GM23338 (cell line): Measurements from ENCODE around the gene DUSP5. TPM values are rescaled to one million over a fixed set of nuclear protein-coding genes. Genes with fewer than 3 reads are reported as not detected.

Experiments used
- ATAC-seq: fragments of 200-7000 bp; cut with Tn5 transposase; 3 replicates; pipeline ENCODE4 v1.9.1; 2020
- DNase-seq: peaks from one replicate; pipeline ENCODE4 v3.0.0-alpha.2; 2015; ENCODE audit warnings: low spot score
- H2AFZ ChIP-seq: fragments of 200-600 bp; sonication (generic); 2 replicates; pipeline ENCODE4 v1.8.0; 2016; ENCODE audit warnings: antibody characterized with exemption, mild to moderate bottlenecking, moderate library complexity
- H3F3A ChIP-seq: fragments of 200-600 bp; sonication (generic); replicated peaks from 2 replicates; pipeline ENCODE4 v1.8.0; 2017; ENCODE audit warnings: antibody characterized with exemption, mixed run types, low read depth
- H3K27ac ChIP-seq: fragments of 200-600 bp; sonication (generic); 2 replicates; pipeline ENCODE4 v1.6.1; 2016; ENCODE audit warnings: low read depth
- H3K27me3 ChIP-seq: fragments of 200-600 bp; sonication (generic); 2 replicates; pipeline ENCODE4 v1.8.0; 2016; ENCODE audit warnings: mild to moderate bottlenecking, mixed run types, moderate library complexity; ENCODE audit not compliant: insufficient read depth
- H3K36me3 ChIP-seq: fragments of 200-600 bp; sonication (generic); 2 replicates; pipeline ENCODE4 v1.8.0; 2016; ENCODE audit warnings: mild to moderate bottlenecking; ENCODE audit not compliant: insufficient read depth
- H3K4me1 ChIP-seq: fragments of 200-600 bp; sonication (generic); 2 replicates; pipeline ENCODE4 v1.8.0; 2016; ENCODE audit warnings: mild to moderate bottlenecking, moderate library complexity; ENCODE audit not compliant: insufficient read depth
- H3K4me2 ChIP-seq: fragments of 200-600 bp; sonication (generic); 2 replicates; pipeline ENCODE4 v1.7.1; 2017; ENCODE audit warnings: mixed run types
- H3K4me3 ChIP-seq: fragments of 200-600 bp; sonication (generic); 2 replicates; pipeline ENCODE4 v1.6.1; 2016; ENCODE audit warnings: mixed run types
- H3K79me2 ChIP-seq: fragments of 200-600 bp; sonication (generic); replicated peaks from 2 replicates; pipeline ENCODE4 v1.8.0; 2017; ENCODE audit warnings: mild to moderate bottlenecking; ENCODE audit not compliant: insufficient read depth
- H3K9me2 ChIP-seq: fragments of 200-600 bp; sonication (generic); 2 replicates; pipeline ENCODE4 v1.8.0; 2017; ENCODE audit not compliant: insufficient read depth
- H4K20me1 ChIP-seq: fragments of 200-600 bp; sonication (generic); replicated peaks from 2 replicates; pipeline ENCODE4 v1.8.0; 2017; ENCODE audit warnings: mild to moderate bottlenecking; ENCODE audit not compliant: insufficient read depth
- H3K27ac Mint-ChIP-seq: 2 replicates; pipeline ENCODE4 v1.8.0; 2020; ENCODE audit warnings: inconsistent platforms, mild to moderate bottlenecking, moderate library complexity, mixed read lengths
- H3K27me3 Mint-ChIP-seq: 3 replicates; pipeline ENCODE4 v1.8.0; 2022; ENCODE audit warnings: low read depth, mild to moderate bottlenecking, moderate library complexity, mixed read lengths, inconsistent platforms; ENCODE audit not compliant: insufficient read depth, poor library complexity
- H3K36me3 Mint-ChIP-seq: 3 replicates; pipeline ENCODE4 v1.8.0; 2021; ENCODE audit warnings: low read depth, mild to moderate bottlenecking, inconsistent platforms, moderate library complexity, mixed read lengths
- H3K4me1 Mint-ChIP-seq: 3 replicates; pipeline ENCODE4 v1.8.0; 2020; ENCODE audit warnings: mild to moderate bottlenecking, inconsistent platforms, mixed read lengths
- H3K4me3 Mint-ChIP-seq: 3 replicates; pipeline ENCODE4 v1.8.0; 2021; ENCODE audit warnings: moderate library complexity, mild to moderate bottlenecking, inconsistent platforms, mixed read lengths
- H3K9me3 Mint-ChIP-seq: 3 replicates; pipeline ENCODE4 v1.8.0; 2020; ENCODE audit warnings: moderate library complexity, mild to moderate bottlenecking, inconsistent platforms, mixed read lengths
- EZH2 ChIP-seq: fragments of 200-600 bp; sonication (generic); IDR thresholded peaks from one replicate; pipeline ENCODE4 v1.8.0; 2017; ENCODE audit warnings: antibody characterized with exemption, mild to moderate bottlenecking, low read depth; ENCODE audit not compliant: unreplicated experiment
- EZH2phosphoT487 ChIP-seq: fragments of 200-600 bp; sonication (generic); IDR thresholded peaks from one replicate; pipeline ENCODE4 v1.8.1; 2018; ENCODE audit warnings: antibody characterized with exemption; ENCODE audit not compliant: unreplicated experiment
- ZNF331 ChIP-seq: fragments of 250-450 bp; sonication (Bioruptor Pico); IDR thresholded peaks from 2 replicates; pipeline ENCODE4 v1.5.0; 2020; ENCODE audit warnings: low read depth, mild to moderate bottlenecking, moderate library complexity
- polyA plus RNA-seq: library from polyadenylated mRNA; unstranded; fragments of >200 nt; fragmentation: Nextera tagmentation; extraction: Ambion mirVana; gene quantifications from 2 replicates; pipeline ENCODE4 v1.2.1, GENCODE V29; 2016
- total RNA-seq: library from RNA; depleted of rRNA; stranded (reverse); fragments of >200 nt; shearing (Covaris generic); gene quantifications from 2 replicates; pipeline ENCODE4 v1.2.3, GENCODE V29; 2014
- TF ChIP-seq, protein P1 (sequence below): fragments of 250-450 bp; sonication (Bioruptor Pico); IDR thresholded peaks from 2 replicates; pipeline ENCODE4 v1.5.0; 2020; ENCODE audit warnings: mild to moderate bottlenecking, moderate library complexity
- TF ChIP-seq, protein P2 (sequence below), 2 experiments: fragments of 200-600 bp in 1 of 2; sonication (generic) in 1 of 2; conservative IDR thresholded peaks; 2 replicates each; pipeline versions ENCODE4 v1.5.1 to v1.6.1; 2016 to 2017; ENCODE audit warnings: antibody characterized with exemption in 2 of 2, low read depth in 2 of 2, mild to moderate bottlenecking in 2 of 2, moderate library complexity in 1 of 2

Gene DUSP5
- total and polyA plus RNA-seq, 2 experiments from 2014 or later = 10.8 to 35.9 TPM

DNA sequence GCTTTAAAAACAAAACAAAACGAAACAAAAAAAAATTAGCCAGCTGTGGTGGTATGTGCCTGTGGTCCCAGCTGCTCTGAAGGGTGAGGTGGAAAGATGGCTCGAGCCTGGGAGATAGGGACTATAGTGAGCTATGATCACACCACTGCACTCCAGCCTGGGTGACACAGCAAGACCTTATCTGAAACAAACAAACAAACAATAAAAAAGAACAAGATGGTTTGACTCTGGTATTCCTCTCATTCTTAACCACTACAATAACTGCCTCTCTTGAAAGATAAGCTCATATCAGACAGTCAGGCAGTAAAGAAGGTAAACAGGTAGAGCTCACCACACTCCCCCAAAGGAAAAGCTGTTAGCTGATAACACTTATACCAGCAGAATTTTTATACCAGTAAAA is 14.1 kb upstream of the DUSP5 start:
- Histone ChIP-seq H2AFZ (no peak overlapping the region), H3K4me3 (no peak overlapping the region), H3K4me2 (no peak overlapping the region), H3K79me2 (no peaks in the 10 kb centered on the region), H3K4me1 (peaks cover 24% of the 10 kb centered on the region), H3K9me2 (no peaks in the 10 kb centered on the region), H4K20me1 (no peaks in the 10 kb centered on the region), H3K27ac (no peak overlapping the region), H3K27me3 (no peaks in the 10 kb centered on the region), H3F3A (no peaks in the 10 kb centered on the region), H3K36me3 (no peaks in the 10 kb centered on the region)
- H3K27ac Mint-ChIP-seq = no peak overlapping the region
- H3K27me3 Mint-ChIP-seq = no peaks in the 10 kb centered on the region
- no peak for ATAC-seq
- no peaks in the 10 kb centered on the region for H3K36me3 Mint-ChIP-seq
- TF ChIP-seq, protein P1, sequence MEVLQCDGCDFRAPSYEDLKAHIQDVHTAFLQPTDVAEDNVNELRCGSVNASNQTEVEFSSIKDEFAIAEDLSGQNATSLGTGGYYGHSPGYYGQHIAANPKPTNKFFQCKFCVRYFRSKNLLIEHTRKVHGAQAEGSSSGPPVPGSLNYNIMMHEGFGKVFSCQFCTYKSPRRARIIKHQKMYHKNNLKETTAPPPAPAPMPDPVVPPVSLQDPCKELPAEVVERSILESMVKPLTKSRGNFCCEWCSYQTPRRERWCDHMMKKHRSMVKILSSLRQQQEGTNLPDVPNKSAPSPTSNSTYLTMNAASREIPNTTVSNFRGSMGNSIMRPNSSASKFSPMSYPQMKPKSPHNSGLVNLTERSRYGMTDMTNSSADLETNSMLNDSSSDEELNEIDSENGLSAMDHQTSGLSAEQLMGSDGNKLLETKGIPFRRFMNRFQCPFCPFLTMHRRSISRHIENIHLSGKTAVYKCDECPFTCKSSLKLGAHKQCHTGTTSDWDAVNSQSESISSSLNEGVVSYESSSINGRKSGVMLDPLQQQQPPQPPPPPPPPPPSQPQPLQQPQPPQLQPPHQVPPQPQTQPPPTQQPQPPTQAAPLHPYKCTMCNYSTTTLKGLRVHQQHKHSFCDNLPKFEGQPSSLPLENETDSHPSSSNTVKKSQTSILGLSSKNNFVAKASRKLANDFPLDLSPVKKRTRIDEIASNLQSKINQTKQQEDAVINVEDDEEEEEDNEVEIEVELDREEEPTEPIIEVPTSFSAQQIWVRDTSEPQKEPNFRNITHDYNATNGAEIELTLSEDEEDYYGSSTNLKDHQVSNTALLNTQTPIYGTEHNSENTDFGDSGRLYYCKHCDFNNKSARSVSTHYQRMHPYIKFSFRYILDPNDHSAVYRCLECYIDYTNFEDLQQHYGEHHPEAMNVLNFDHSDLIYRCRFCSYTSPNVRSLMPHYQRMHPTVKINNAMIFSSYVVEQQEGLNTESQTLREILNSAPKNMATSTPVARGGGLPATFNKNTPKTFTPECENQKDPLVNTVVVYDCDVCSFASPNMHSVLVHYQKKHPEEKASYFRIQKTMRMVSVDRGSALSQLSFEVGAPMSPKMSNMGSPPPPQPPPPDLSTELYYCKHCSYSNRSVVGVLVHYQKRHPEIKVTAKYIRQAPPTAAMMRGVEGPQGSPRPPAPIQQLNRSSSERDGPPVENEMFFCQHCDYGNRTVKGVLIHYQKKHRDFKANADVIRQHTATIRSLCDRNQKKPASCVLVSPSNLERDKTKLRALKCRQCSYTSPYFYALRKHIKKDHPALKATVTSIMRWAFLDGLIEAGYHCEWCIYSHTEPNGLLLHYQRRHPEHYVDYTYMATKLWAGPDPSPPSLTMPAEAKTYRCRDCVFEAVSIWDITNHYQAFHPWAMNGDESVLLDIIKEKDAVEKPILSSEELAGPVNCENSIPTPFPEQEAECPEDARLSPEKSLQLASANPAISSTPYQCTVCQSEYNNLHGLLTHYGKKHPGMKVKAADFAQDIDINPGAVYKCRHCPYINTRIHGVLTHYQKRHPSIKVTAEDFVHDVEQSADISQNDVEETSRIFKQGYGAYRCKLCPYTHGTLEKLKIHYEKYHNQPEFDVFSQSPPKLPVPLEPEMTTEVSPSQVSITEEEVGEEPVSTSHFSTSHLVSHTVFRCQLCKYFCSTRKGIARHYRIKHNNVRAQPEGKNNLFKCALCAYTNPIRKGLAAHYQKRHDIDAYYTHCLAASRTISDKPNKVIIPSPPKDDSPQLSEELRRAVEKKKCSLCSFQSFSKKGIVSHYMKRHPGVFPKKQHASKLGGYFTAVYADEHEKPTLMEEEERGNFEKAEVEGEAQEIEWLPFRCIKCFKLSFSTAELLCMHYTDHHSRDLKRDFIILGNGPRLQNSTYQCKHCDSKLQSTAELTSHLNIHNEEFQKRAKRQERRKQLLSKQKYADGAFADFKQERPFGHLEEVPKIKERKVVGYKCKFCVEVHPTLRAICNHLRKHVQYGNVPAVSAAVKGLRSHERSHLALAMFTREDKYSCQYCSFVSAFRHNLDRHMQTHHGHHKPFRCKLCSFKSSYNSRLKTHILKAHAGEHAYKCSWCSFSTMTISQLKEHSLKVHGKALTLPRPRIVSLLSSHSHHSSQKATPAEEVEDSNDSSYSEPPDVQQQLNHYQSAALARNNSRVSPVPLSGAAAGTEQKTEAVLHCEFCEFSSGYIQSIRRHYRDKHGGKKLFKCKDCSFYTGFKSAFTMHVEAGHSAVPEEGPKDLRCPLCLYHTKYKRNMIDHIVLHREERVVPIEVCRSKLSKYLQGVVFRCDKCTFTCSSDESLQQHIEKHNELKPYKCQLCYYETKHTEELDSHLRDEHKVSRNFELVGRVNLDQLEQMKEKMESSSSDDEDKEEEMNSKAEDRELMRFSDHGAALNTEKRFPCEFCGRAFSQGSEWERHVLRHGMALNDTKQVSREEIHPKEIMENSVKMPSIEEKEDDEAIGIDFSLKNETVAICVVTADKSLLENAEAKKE (CRISPR knock-in tag) = no peak
- no peak for TF ChIP-seq EZH2
- TF ChIP-seq, protein P2, sequence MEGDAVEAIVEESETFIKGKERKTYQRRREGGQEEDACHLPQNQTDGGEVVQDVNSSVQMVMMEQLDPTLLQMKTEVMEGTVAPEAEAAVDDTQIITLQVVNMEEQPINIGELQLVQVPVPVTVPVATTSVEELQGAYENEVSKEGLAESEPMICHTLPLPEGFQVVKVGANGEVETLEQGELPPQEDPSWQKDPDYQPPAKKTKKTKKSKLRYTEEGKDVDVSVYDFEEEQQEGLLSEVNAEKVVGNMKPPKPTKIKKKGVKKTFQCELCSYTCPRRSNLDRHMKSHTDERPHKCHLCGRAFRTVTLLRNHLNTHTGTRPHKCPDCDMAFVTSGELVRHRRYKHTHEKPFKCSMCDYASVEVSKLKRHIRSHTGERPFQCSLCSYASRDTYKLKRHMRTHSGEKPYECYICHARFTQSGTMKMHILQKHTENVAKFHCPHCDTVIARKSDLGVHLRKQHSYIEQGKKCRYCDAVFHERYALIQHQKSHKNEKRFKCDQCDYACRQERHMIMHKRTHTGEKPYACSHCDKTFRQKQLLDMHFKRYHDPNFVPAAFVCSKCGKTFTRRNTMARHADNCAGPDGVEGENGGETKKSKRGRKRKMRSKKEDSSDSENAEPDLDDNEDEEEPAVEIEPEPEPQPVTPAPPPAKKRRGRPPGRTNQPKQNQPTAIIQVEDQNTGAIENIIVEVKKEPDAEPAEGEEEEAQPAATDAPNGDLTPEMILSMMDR (conservative IDR thresholded peaks at IDR 0.05; ENCODE audit: low read depth in 2 of 2) = no peak
- no peak for TF ChIP-seq ZNF331 (CRISPR knock-in tag)
- no peak for TF ChIP-seq EZH2phosphoT487
- H3K4me1 Mint-ChIP-seq = peaks cover 31% of the 10 kb centered on the region
- DNase-seq = no peak
- H3K9me3 Mint-ChIP-seq = no peaks in the 10 kb centered on the region
- H3K4me3 Mint-ChIP-seq = no peak overlapping the region
